Stimulated activated CD8-positive, alpha-beta memory T cell treated with anti-CD3 and anti-CD28 coated beads, Interleukin-7, amount 100 ng/mL, for 4 hours (primary cell): ENCODE measurements around the gene POLR2L.

Experiments
- DNase-seq, 2 donors: peaks; one replicate each; pipeline ENCODE4 v3.0.0-alpha.2; 2020; ENCODE audit warnings: low read depth in 2 of 2

POLR2L gene

DNA sequence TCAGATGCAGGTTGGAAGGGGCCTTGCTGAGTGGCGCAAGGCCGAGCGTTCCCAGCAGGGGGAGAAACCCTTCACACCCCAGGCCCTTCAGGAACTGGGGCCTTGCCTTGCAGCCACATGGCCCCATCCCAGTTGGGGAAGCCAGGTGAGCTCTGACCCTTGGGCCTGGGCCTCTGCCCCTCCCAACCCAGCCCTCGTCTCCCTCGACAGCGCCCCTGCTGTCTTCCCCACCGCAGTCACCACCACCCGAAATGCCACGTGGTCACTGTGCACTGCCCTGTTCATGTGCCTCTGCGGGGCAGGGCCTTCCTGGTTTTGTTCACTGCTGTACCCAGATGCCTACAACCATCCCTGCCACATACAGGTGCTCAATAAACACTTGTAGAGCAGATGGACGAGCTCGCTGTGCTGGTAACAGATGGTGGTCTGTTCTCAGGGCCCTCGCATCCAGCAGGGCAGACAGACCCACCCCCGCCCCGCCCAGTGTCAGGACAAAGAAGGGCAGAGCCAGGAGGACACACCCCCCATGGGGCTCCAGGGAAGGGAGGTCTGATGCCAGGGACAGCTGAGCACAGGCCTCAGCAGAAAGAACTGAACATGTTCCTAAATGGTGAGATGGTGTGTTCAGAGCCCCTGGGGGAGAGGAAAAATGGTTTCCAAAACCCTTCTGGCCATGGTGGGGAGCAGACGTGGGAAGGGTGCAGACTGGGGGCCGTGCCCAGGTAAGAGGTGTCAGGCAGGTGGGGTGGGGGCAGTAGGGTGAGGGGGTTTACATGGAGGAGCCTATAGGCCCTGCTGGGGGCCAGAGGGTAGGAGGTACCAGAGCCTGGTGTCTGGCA, 3.7 kb downstream of the POLR2L start:
- no peak for DNase-seq

- DNase-seq: no peak
Measured at GRCh38 chr11:837990-838307, 4.4 kb downstream of the POLR2L start.

- no peak for DNase-seq
Measured at GRCh38 chr11:837189-837989, 4.9 kb downstream of the POLR2L start.

DNA sequence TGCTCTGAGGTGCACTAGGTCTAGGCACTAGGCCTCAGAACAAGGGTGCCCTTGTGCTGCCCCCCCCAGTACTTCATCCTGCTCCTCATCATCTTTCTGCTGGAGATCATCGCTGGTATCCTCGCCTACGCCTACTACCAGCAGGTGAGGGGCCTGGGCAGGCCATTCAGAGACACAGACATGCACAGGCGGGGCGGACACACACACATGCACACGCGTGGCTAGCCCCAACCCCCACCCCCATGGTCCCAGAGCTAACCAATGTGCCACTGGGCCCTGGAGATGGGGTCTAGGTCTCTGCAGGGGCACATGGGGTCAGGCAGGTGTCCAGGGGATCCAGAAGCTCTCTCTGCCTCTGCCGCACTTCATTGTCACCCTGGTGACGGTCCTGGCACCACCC, 5.6 kb downstream of the POLR2L start:
- DNase-seq: no peak

GRCh38 chr11:836274-836673, 6.1 kb downstream of the POLR2L start:
- no peak for DNase-seq

GRCh38 chr11:834371-835316, 7.7 kb downstream of the POLR2L start:
- DNase-seq: no peak

GRCh38 chr11:833849-834311, 8.4 kb downstream of the POLR2L start:
- no peak for DNase-seq

GRCh38 chr11:833114-833791, 9.1 kb downstream of the POLR2L start:
- DNase-seq: no peak

GRCh38 chr11:832529-833113, 9.7 kb downstream of the POLR2L start, which contains the start of gene CD151:
Gene CD151 (plus strand): TSS chr11:832952. CDS start chr11:836070, 3,118 bp downstream.
- peak in 1 of 2 donors; percentile 50 for DNase-seq

DNA sequence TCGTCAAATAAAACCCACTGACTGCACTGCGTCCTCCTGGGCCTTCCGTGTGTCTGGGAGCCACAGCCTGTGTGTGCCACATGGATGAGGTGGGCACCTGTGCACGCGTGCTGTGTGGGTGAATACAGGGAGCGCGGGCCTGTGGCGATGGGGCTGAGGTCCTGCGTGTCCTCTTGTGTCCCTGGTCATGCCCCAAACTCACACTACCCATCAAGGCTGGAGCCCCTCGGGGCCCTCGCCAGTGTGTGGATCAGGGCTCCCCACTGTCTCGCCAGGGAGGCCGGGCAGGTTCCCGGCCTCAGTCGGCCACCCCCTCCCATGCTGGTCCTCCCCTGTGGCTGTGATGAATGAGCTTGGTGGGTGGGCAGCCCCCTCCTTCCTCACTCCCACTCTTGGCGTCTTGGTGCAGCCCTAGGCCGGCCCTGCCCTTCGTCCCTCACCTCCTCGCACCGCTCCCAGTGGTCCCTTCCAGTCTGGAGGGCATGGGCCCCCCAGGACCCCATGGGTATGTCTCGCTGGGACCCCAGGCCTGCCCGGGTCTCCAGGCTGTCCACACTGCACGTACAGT, 10.3 kb downstream of the POLR2L start:
- DNase-seq: no peak

DNA sequence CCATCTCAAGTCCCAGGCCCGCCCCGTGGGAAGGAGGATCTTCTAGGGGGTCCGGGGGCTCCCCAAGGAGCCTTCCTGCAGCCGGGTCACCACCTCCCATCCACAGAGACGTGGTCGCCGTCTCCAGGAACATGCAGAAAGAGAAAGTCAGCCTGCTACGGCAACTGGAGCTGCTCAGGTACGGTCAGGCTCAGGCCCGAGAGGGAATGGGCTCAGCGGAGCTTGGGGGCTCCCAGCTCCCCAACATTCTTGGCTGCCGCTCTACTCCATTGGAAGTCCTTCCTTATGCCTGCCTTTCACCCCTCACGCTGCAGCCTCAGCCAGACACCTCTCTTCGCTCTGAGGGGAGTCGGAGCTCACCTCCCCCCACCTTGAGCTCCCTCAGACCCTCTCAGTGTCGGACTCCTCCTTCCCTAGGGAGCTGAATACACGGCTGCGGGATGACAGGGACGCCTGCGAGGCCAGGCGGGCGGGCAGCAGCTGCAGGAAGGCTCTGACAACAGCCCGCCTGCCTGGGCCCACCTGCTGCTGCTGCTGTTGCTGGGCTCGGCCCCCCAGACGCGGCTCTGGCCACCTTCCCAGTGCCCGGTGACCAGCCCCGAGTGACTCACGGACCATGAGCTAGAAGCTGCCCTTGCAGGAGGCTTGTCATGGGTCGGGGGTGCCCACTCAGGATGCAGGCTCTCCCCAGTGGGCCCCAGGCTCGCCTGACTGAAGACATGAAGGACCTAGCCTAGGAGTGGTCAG, 11.0 kb downstream of the POLR2L start:
- no peak for DNase-seq

- DNase-seq: peak; percentile 30 to 63
Measured at GRCh38 chr11:830295-831117, 11.8 kb downstream of the POLR2L start.

DNA sequence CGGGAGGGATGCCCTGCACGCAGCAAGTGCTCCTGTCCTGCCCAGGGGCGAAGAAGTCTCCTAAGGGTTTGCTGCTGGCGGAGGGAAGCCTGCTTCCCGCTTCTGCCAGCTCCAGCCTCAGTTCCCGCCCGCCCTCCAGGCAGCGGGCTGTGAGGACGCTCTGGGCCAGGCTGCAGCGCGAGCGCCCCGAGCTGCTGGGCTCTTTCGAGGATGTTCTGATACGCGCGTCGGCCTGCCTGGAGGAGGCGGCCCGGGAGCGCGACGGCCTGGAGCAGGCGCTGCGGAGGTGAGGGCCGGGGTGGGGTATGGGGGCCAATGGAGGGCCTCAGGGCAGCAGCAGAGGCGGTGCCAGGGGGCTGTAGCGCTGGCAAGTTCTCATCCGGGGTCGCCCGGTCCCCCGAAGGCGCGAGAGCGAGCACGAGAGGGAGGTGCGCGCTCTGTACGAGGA, 12.5 kb downstream of the POLR2L start:
- no peak for DNase-seq

- no peak for DNase-seq
Measured at GRCh38 chr11:829176-829846, 13.0 kb downstream of the POLR2L start.

DNA sequence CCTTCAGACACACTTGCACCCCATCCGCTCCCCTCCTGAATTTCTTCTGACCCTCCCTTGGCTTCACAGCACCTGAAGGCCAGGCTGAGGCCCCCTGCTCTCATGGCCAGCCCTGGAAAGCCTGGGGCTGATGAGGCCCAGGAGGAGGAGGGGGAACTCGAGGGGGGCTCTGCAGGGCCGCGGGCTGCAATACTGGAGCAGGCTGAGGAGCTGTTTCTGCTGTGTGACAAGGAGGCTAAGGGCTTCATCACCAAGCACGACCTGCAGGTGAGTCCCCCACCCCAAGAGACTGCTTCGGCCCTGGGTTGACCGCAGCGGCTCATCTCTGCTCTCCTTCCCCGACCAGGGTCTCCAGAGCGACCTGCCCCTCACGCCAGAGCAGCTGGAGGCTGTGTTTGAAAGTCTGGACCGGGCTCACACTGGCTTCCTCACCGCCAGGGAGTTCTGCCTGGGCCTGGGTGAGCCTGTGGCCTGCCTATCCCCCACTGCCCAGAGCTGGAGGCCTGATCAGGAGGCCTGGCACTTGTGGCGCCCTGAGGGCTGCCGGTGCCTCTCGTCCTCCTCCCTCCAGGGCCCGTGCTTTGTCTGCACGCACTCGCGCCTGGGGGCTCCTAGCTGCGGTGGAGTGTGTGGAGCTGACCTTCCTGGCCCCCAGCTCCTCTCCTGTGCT, 13.7 kb downstream of the POLR2L start:
- no peak for DNase-seq

- no peak for DNase-seq
Measured at GRCh38 chr11:827897-828192, 14.5 kb downstream of the POLR2L start, which contains the start of gene CRACR2B. Gene CRACR2B (plus strand): TSS chr11:827919. CDS start chr11:828608, 689 bp downstream.

GRCh38 chr11:827146-827896, 15.0 kb downstream of the POLR2L start:
- no peak for DNase-seq
